PC-9 (cell line): ENCODE results near the gene CDH26. TPM values are rescaled to one million over a fixed set of nuclear protein-coding genes. Genes with fewer than 3 reads are reported as not detected.

Experiments
- BruUV-seq: library from RNA; stranded (reverse); fragments of 400-500 nt; replicated peaks from 2 replicates; lab custom pipeline; 2021; lab: Mats Ljungman, UMichigan
- CTCF ChIA-PET: fragments of 300-600 bp; sonication (Branson Sonifier 250); formaldehyde crosslinking; loops from one replicate; lab custom pipeline; 2022; ENCODE audit warnings: antibody characterized with exemption; lab: Charles Lee
- POLR2A ChIA-PET: fragments of 300-600 bp; sonication (Branson Sonifier 250); formaldehyde crosslinking; loops from one replicate; lab custom pipeline; 2022; ENCODE audit warnings: antibody characterized with exemption; ENCODE audit not compliant: unreplicated experiment; lab: Charles Lee
- DNase-seq, 2 experiments: peaks; one replicate each; pipeline versions ENCODE4 v3.0.0 to v3.0.0-alpha.2; 2015 to 2022; ENCODE audit warnings: mixed read lengths in 1 of 2
- H2AFZ ChIP-seq: fragments of 200-600 bp; sonication (generic); 2 replicates; pipeline ENCODE4 v1.8.1; 2017; ENCODE audit warnings: antibody characterized with exemption
- H3F3A ChIP-seq: fragments of 200-600 bp; sonication (generic); 2 replicates; pipeline ENCODE4 v1.8.1; 2017; ENCODE audit warnings: antibody characterized with exemption, mild to moderate bottlenecking, low read depth; ENCODE audit not compliant: insufficient read depth
- H3K27ac ChIP-seq: fragments of 200-600 bp; sonication (generic); 2 replicates; pipeline ENCODE4 v1.6.1; 2016; ENCODE audit warnings: mixed run types
- H3K27me3 ChIP-seq: fragments of 200-600 bp; sonication (generic); 2 replicates; pipeline ENCODE4 v1.6.1; 2016; ENCODE audit warnings: low read depth, mixed run types; ENCODE audit not compliant: insufficient read depth
- H3K36me3 ChIP-seq: fragments of 200-600 bp; sonication (generic); 2 replicates; pipeline ENCODE4 v1.6.1; 2016; ENCODE audit warnings: low read depth, mixed run types
- H3K4me1 ChIP-seq: fragments of 200-600 bp; sonication (generic); replicated peaks from 2 replicates; pipeline ENCODE4 v1.6.1; 2016; ENCODE audit warnings: mixed run types; ENCODE audit not compliant: insufficient read depth
- H3K4me2 ChIP-seq: fragments of 200-600 bp; sonication (generic); 2 replicates; pipeline ENCODE4 v1.6.1; 2017; ENCODE audit warnings: mixed run types
- H3K4me3 ChIP-seq: fragments of 200-600 bp; sonication (generic); 2 replicates; pipeline ENCODE4 v1.6.1; 2016; ENCODE audit warnings: mixed run types
- H3K79me2 ChIP-seq: fragments of 200-600 bp; sonication (generic); 2 replicates; pipeline ENCODE4 v1.6.1; 2017; ENCODE audit warnings: low read depth, mixed run types
- H3K9me2 ChIP-seq: fragments of 200-600 bp; sonication (generic); 2 replicates; pipeline ENCODE4 v1.8.1; 2017; ENCODE audit warnings: mild to moderate bottlenecking; ENCODE audit not compliant: insufficient read depth
- H3K9me3 ChIP-seq: fragments of 200-600 bp; sonication (generic); 2 replicates; pipeline ENCODE4 v1.8.1; 2016; ENCODE audit warnings: low read depth; ENCODE audit not compliant: insufficient read depth
- H4K20me1 ChIP-seq: fragments of 200-600 bp; sonication (generic); 2 replicates; pipeline ENCODE4 v1.8.1; 2017; ENCODE audit not compliant: insufficient read depth
- EZH2 ChIP-seq: fragments of 200-600 bp; sonication (generic); IDR thresholded peaks from 2 replicates; pipeline ENCODE4 v1.8.0; 2017; ENCODE audit warnings: antibody characterized with exemption, low read depth
- intact Hi-C: fragments of 100-400 bp; cut with micrococcal nuclease; formaldehyde crosslinking; loops from one replicate; pipeline ENCODE4 v1.10.0; 2022; ENCODE audit not compliant: unreplicated experiment
- total RNA-seq: library from RNA; stranded (reverse); gene quantifications from 2 replicates; pipeline ENCODE4 v1.2.3, GENCODE V29; 2021
- TF ChIP-seq, protein P1 (sequence below): fragments of 200-600 bp; sonication (generic); conservative IDR thresholded peaks from 2 replicates; pipeline ENCODE4 v1.6.1; 2017; ENCODE audit warnings: mixed run types, antibody characterized with exemption, mild to moderate bottlenecking, moderate library complexity

Gene CDH26
- total RNA-seq, 1 experiment from 2014 or later: 1.1 TPM

DNA sequence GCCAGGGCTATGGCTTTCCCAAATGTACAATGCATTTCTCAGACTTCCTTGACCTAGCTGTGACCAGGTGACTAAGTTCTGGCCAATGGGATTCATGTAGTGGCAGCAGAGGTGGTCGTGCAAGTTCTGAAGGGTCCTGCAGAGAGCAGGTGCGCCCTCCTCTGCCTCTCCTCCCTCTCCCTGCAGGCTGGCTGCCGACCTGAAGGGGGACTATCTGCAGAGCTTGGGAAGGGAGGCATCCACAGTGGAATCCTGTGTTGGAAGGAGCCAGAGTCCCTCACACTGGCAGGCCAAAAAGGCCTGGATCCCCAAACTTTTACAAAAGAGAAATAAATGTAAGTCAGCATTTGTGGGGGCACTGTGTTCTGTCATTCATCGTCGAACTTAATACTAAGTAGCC is 66.6 kb downstream of the CDH26 start:
- TF ChIP-seq EZH2: no peak
- TF ChIP-seq, protein P1, sequence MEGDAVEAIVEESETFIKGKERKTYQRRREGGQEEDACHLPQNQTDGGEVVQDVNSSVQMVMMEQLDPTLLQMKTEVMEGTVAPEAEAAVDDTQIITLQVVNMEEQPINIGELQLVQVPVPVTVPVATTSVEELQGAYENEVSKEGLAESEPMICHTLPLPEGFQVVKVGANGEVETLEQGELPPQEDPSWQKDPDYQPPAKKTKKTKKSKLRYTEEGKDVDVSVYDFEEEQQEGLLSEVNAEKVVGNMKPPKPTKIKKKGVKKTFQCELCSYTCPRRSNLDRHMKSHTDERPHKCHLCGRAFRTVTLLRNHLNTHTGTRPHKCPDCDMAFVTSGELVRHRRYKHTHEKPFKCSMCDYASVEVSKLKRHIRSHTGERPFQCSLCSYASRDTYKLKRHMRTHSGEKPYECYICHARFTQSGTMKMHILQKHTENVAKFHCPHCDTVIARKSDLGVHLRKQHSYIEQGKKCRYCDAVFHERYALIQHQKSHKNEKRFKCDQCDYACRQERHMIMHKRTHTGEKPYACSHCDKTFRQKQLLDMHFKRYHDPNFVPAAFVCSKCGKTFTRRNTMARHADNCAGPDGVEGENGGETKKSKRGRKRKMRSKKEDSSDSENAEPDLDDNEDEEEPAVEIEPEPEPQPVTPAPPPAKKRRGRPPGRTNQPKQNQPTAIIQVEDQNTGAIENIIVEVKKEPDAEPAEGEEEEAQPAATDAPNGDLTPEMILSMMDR: no peak
- Histone ChIP-seq H3K27me3 (no peaks in the 10 kb centered on the region), H3K36me3 (no peaks in the 10 kb centered on the region), H3K4me1 (no peaks in the 10 kb centered on the region), H4K20me1 (no peaks in the 10 kb centered on the region), H3K4me3 (no peak overlapping the region), H3K79me2 (no peaks in the 10 kb centered on the region), H3K4me2 (no peak overlapping the region), H3K27ac (no peak overlapping the region), H3K9me3 (no peaks in the 10 kb centered on the region), H3K9me2 (no peaks in the 10 kb centered on the region), H3F3A (no peaks in the 10 kb centered on the region), H2AFZ (no peak overlapping the region)
- no TSS peak for BruUV-seq
- POLR2A ChIA-PET: no interaction called here
- CTCF ChIA-PET: no interaction called here
- no peak for DNase-seq
- intact Hi-C loops: no loop called here

DNA sequence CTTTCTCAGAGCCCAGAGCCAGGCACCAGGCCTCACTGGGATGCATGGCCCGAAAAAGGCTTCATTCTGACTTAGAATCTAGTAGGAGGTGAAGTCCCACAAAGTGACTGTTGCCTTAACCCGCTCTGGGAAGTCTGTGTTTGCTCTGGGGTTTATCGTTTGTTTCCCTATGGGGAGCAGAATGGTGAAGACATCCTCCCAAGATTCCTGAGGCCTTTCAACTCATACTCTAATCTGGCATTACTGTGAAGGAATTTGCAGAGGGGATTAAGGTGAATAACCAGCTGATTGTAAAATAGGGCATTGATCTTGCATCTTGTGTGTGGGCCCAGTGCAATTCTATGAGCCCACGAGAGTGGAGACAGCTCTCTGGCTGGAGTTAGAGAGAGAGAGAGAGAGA is 67.8 kb downstream of the CDH26 start:
- BruUV-seq: no TSS peak

DNA sequence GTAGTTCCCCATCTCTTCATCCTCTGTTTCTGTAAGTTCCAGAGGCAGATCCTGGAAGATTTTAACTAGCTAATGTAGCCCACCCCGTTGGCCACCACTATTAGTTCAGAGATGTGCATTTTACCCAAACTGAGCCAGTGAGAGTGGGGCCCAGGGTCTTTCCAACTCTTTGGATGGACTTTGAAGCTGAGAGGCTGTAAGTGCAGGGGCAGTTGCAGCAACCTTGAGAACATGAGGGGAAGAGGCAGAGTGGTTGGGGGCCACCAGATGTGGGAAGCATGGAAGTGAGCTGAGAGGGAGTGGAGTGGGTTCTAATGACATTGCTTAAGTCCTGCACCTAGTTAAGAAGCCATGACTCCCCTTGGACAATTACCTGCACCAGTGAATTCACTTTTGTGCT is 72.2 kb downstream of the CDH26 start:
- BruUV-seq: no TSS peak
- Histone ChIP-seq H3K36me3 (no peaks in the 10 kb centered on the region), H3K9me3 (no peaks in the 10 kb centered on the region), H3K4me2 (no peak overlapping the region), H3K27ac (no peak overlapping the region), H3K4me3 (no peak overlapping the region), H3K27me3 (no peaks in the 10 kb centered on the region), H4K20me1 (no peaks in the 10 kb centered on the region), H2AFZ (no peak overlapping the region), H3K4me1 (peaks cover 8% of the 10 kb centered on the region), H3K79me2 (no peaks in the 10 kb centered on the region), H3F3A (no peaks in the 10 kb centered on the region), H3K9me2 (no peaks in the 10 kb centered on the region)
- POLR2A ChIA-PET: no interaction called here
- TF ChIP-seq, protein P1: no peak
- no peak for TF ChIP-seq EZH2
- CTCF ChIA-PET: no interaction called here
- intact Hi-C loops: no loop called here
- no peak for DNase-seq

More for the DNA sequence above, 67.8 kb downstream of the CDH26 start:
- no peaks in the 10 kb centered on the region for H3K4me1 ChIP-seq
- no peak overlapping the region for H3K4me2 ChIP-seq
- no peaks in the 10 kb centered on the region for H4K20me1 ChIP-seq
- no peaks in the 10 kb centered on the region for H3F3A ChIP-seq
- H3K79me2 ChIP-seq: no peaks in the 10 kb centered on the region
- no peak for DNase-seq
- no peaks in the 10 kb centered on the region for H3K27me3 ChIP-seq
- H3K9me2 ChIP-seq: no peaks in the 10 kb centered on the region
- TF ChIP-seq EZH2: no peak
- no peak overlapping the region for H3K4me3 ChIP-seq
- H3K9me3 ChIP-seq: no peaks in the 10 kb centered on the region
- no peak overlapping the region for H3K27ac ChIP-seq
- ChIA-PET POLR2A (no interaction called here), CTCF (no interaction called here)
- no peaks in the 10 kb centered on the region for H3K36me3 ChIP-seq
- no peak overlapping the region for H2AFZ ChIP-seq
- intact Hi-C loops: no loop called here

DNA sequence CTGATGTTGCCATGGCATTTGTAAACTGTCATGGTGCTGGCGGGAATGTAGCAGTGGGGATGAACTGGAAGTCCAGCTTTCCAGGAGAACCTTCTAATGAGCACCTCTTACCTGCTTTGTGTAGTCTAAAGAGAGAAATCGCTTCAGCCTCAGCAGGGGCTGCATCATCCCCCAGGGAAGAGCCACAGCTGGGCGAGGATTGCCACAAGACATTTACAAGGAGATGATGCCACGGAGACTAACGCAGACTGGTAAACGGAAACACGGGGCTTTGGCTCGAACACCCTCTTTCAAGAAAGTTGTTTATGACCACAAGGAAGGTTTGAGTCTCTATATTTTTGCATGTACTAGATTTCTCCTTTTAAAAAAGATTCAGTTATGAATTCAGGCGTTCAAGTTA is 72.9 kb downstream of the CDH26 start:
- H3K27ac ChIP-seq: no peak overlapping the region
- CTCF ChIA-PET: no interaction called here
- DNase-seq: no peak
- no peak overlapping the region for H3K4me2 ChIP-seq
- no peak overlapping the region for H2AFZ ChIP-seq
- H3K9me2 ChIP-seq: no peaks in the 10 kb centered on the region
- BruUV-seq: no TSS peak
- POLR2A ChIA-PET: no interaction called here
- H3K9me3 ChIP-seq: no peaks in the 10 kb centered on the region
- H3K27me3 ChIP-seq: no peaks in the 10 kb centered on the region
- intact Hi-C loops: no loop called here
- no peaks in the 10 kb centered on the region for H3K79me2 ChIP-seq
- no peaks in the 10 kb centered on the region for H4K20me1 ChIP-seq
- peaks cover 8% of the 10 kb centered on the region for H3K4me1 ChIP-seq
- H3F3A ChIP-seq: no peaks in the 10 kb centered on the region
- no peaks in the 10 kb centered on the region for H3K36me3 ChIP-seq
- H3K4me3 ChIP-seq: no peak overlapping the region
- TF ChIP-seq EZH2: no peak
- TF ChIP-seq, protein P1: no peak
